ENCODE measurements around the gene WIPF2.

The WIPF2 gene

DNA sequence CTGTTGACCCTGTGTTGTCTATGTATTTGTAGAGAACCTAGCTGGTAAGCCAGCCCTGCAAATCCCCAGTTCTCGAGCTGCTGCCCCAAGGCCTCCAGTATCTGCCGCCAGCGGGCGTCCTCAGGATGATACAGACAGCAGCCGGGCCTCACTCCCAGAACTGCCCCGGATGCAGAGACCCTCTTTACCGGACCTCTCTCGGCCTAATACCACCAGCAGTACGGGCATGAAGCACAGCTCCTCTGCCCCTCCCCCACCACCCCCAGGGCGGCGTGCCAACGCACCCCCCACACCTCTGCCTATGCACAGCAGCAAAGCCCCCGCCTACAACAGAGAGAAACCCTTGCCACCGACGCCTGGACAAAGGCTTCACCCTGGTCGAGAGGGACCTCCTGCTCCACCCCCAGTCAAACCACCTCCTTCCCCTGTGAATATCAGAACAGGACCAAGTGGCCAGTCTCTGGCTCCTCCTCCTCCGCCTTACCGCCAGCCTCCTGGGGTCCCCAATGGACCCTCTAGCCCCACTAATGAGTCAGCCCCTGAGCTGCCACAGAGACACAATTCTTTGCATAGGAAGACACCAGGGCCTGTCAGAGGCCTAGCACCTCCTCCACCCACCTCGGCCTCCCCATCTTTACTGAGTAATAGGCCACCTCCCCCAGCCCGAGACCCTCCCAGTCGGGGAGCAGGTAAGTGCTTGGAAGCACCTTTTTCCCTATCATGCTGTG, 45.5 kb downstream of the WIPF2 start:
- no peak for TF ChIP-seq CTCF (conservative IDR thresholded peaks at IDR 0.05)
- H3K27ac ChIP-seq: no peak overlapping the region

GRCh38 chr17:40265337-40265736, 46.2 kb downstream of the WIPF2 start:
- no peak overlapping the region for H3K27ac ChIP-seq
- no peak for TF ChIP-seq CTCF (conservative IDR thresholded peaks at IDR 0.05)

DNA sequence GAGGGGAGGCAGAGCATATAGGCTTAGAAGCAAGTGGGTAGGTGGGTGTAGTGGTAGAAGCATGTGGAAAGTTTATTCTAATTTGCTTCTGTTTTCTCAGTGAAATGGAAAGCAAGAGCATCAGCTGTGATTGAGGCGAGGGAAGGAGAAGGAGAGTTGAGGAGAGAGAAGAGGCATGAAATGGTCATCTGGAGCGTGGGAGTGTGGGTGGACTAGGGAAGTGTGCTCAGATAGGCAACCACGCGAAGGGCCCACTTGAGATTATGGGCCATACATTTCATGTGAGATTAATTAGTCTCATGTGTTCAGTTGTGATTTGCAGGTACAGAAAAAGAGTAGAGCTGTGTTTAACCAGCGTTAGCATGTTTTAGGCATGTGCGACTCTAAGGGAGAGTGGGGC, 47.8 kb downstream of the WIPF2 start:
- TF ChIP-seq CTCF (conservative IDR thresholded peaks at IDR 0.05): no peak
- H3K27ac ChIP-seq: no peak overlapping the region

DNA sequence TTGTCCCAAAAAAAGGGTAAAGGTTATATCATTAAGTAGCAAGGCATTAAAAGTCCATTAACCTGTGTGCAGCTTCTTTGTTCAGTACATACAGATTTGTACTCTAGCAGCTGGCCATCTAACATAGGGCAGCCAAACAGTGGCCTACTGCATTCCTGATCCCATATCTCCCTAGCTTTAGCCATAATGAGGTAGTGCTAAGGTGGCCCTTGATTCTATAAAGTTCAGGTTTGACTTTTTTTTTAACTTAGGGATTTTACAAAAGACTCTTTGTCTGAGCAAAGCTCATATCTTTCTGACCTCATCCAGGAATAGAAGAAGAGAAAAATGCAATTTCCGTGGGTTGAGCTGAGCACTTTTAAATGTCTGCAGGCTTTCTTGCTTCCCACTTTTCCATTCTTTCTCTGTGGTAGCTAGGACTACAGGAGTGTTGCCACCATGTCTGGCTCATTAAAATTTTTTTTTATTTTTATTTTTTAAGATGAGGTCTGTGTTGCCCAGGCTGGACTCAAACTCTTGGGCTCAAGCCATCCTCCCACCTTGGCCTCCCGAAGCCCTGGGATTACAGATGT, 49.1 kb downstream of the WIPF2 start:
- no peak for TF ChIP-seq CTCF (conservative IDR thresholded peaks at IDR 0.05)

GRCh38 chr17:40278414-40278813, 59.3 kb downstream of the WIPF2 start:
- TF ChIP-seq CTCF (conservative IDR thresholded peaks at IDR 0.05): no peak
- H3K27ac ChIP-seq: no peak overlapping the region

More for the DNA sequence above, 49.1 kb downstream of the WIPF2 start:
- H3K27ac ChIP-seq: no peak overlapping the region

DNA sequence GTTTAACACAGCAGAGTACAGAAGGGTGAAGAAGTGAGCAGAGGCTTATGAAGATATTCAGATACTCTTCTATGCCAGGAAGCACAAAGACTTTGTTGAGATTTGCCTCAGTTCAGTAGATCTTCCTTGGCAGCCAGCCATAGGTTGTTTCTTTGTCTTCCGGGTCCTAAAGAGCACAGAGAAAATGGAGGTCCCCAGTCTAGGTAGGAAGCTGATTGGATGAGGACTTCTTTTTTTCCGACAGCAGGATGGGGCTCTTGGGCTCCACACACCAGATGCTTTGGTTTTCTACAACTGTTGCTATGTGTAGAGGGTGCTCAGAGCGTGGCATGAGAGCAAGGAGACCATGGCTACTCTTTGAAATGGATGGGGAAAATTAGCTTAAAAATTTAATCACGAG, 60.3 kb downstream of the WIPF2 start:
- TF ChIP-seq CTCF (conservative IDR thresholded peaks at IDR 0.05): no peak
- H3K27ac ChIP-seq: no peak overlapping the region

- H3K27ac ChIP-seq: no peak overlapping the region
- TF ChIP-seq CTCF (conservative IDR thresholded peaks at IDR 0.05): no peak
These were observed 62.6 kb downstream of the WIPF2 start for GRCh38 chr17:40281663-40282062.

All from VCaP (cell line).